HG02571 (cell line): ENCODE measurements around the gene CACNB2.

ENCODE experiments used
- ATAC-seq: cut with Tn5 transposase; IDR thresholded peaks from one replicate; pipeline ENCODE4 v1.9.1; 2021; ENCODE audit warnings: mild to moderate bottlenecking, moderate library complexity; ENCODE audit not compliant: unreplicated experiment

Gene CACNB2

DNA sequence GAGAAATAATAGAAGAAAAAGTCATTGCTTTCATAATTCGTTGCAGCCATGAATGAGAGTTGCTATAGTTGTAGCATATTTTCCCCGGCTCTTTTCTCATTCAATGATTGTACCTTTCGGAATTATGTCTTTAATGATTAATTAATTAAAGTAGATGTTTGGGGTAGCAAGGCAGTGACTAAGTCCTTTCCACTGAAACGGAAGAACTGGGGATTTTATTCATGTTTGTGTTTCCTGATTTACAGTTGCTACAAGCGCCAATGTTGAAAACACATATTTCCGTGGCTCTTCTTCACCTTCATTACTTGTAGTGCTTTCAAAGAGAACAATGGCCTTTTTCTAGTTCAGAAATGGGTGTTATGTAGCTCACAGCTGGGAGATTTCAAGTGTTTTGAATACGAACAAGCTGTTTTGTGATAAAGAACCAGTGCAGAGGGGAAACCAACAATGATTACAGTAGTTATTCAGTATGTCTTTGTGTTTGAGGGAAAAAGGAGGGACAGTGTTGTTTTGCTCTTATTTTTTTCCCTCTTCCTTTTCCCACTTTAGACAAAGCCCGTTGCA lies 357.7 kb downstream of the CACNB2 start:
- ATAC-seq, result no peak

DNA sequence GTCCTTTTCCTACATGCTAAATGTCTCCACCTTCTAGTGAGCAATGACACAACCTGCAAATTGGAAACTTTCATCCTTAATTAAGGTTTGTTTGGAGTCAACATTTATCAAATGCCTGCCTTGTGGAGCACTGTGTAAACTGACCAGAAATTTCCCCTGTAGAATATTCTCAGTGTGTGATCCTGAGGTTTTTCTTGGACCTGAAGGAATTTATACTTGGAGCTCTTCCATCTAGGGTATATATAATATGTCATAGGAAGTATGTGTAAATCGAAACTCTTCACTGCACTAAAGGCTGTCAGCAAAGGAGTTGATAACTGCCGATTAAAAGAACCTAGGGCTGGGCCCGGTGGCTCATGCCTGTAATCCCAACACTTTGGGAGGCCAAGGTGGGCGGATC lies 358.8 kb downstream of the CACNB2 start:
- no peak for ATAC-seq

DNA sequence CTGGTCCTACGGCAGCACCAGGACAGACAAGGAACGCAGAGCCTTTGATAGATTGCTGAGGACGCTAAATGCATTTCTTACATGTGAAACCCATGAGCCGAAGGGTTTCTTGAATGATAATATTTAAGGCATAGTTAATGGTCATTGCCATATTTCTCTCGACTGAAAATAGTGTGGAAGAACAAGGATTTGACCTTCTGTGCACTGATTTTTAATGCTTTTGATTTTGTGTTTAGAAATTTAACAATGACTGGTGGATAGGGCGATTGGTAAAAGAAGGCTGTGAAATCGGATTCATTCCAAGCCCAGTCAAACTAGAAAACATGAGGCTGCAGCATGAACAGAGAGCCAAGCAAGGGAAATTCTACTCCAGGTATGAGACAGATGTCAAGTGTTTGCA lies 360.4 kb downstream of the CACNB2 start:
- ATAC-seq, result no peak

DNA sequence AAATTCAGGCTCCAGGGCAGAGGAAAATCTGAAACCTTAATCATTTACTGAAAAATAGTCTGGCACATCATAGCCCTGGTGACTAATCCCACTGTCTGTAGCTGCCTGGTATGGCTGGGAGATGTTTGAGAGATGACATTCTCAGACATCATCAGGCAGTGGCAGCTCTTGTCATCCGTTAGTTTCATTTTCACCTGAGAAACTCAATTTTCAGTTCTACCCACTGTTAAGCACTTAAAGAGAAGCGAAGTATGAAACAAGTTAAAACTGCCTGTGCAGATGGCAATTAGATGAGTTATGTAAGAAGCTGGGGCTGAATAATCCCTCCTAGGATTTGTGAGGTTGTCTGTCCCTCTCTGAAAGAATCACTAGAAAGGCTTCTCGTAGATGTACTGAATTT lies 361.0 kb downstream of the CACNB2 start:
- peak; percentile 96 for ATAC-seq

DNA sequence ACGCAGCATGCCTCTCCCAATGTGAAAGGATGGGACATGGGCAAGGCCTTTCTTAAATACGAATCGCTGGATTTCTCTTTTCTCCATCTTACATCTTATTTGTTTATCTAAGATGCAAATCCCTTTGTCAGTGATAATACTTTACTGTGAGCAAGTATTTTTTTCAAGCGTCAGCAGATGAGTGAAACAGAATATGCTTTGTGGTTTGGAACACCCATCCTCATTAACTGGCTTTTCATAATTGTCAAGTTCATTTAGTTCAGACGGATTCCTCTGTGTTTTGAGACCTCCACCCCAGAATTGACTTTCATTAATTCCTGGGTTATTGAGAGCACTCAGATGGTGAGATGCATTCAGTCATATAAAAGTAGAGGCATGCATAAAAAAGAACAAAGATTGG lies 361.4 kb downstream of the CACNB2 start:
- ATAC-seq, result no peak

DNA sequence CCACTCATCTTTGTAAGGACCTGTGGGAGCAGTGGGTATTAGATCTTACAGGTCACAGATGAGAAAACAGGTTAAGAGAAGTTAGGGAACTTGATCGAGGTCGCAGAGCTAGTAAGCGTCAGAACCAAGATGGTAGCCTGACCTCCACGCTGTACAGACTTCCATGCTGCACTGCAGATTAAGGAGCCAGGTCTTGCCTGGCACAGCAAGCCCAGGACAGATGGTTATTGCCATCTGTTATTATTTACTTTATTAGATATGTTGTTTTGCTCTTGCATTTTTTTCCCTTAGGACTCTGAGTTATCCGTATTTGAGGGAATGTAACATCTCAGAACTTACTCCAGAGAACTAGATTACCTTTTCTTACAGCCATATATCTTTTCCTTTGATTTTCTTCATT lies 363.9 kb downstream of the CACNB2 start:
- ATAC-seq, result no peak

DNA sequence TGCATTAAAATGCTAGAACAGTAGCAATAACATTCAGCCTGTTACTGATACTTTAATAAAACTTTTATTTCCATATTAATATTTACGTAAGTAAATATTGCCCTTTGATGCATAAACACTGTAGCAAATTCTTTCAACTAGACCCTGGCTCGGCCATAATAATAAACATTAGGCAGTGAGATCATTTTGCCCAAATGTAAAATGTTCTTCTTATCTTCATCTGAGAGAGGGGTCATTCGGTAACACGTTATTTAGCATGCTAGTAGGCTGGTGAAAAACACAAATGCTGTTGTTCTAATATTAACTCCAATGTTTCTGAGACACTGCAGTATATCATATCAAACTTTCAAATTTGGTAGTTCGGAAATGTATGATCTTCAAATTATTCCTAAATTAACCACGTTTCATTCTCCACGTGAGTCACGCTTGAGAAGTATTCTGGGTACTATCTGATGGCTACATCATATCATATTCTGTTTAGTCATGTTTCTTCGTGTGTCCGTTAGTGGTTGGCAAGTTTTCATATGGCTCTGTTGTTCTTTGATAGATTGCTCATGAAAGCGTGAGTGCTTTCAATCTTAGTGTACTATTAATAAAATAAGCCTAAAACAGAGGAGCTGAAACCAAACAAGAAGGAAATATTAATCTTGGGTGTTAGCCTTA lies 365.4 kb downstream of the CACNB2 start:
- no peak for ATAC-seq

DNA sequence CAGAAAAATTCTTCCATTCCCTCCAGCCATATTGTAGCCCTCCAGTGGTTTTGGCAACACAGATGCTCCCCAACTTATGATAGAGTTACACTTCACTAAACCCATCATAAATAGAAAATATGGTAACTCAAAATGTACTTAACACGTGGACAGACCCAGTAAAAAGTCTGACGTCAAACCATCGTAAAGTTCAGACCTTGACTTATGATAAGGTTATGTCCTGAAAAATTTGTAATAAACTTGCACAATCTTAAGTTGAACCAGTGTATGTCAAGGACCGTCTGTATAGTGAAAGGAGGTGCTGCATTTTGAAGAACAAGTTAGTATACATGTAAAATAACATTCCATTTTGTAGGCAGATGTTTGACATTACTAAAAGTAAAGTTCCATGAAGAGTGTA lies 368.4 kb downstream of the CACNB2 start:
- ATAC-seq, result no peak

DNA sequence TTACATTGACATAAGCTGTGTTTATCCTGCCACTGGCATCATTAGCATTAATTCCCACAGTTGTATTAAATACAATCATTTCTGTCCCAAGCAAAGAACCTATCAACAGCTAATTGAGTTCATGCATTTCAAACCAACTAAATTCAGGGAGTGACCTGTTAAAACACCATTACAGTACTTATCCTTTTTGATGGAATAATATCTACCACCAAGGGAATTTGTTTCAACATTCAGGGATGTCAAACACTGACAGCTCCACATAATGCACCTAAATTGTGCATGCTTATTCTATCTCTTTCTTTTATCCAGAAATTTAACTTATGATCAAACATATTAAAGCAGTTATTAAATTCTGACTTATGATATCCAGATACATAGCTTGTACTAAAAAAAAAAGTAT lies 374.3 kb downstream of the CACNB2 start:
- ATAC-seq, result no peak

DNA sequence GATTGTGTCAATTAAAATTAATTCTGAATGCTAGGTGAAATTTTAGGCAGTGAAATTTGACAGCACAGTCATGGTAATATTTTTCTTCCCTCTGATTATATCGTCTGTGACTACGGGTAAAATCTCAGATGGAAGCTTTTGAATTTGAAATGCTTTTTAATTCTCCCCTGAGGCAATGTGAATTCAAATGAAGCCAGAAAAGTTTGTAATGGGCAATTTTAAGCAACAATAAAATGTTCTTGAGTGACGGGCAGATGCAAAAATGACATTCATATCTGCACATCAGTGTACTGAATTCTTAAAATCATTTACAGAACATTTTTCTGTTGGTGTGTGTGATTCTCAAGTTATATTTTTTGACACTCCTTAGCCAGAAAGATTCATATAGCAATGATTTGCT lies 376.6 kb downstream of the CACNB2 start:
- ATAC-seq, result no peak

DNA sequence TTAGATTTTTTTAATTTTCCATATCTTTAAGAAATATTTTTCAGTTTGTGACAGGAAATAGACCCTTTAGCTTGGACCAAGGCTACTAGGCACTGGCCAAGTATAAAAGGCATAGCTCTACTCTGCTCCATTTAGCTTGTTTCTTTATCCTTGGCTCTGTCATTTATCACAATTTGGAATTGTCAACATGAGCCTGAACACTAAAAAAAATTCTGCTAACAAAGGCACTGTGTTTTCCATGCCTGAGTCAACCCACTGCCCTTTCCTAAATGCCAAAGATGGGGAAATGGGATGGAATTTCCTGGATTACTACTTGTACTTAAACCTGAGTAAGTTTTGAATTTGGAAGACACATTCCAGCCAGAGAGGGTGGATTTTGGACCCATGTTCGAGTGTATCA lies 382.8 kb downstream of the CACNB2 start:
- no peak for ATAC-seq

DNA sequence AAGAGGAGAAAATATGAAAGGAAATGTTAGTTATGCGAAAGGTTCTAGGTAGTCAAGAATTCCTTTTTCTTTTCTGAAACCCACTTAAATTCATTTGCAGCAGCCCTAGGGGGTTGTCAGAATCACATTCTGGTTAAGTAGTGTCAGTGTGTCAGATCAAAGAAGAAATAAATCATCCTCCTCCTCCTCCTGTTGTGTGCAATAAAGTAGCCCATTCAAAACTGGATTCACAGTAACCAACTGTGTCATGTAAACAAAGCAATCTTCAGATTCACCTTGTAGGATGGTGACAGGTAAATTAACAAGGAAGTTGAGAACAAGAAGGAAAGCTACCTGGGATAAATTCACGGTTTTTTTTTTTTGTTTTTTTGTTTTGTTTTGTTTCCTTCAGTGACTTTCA lies 383.6 kb downstream of the CACNB2 start:
- ATAC-seq, result no peak

DNA sequence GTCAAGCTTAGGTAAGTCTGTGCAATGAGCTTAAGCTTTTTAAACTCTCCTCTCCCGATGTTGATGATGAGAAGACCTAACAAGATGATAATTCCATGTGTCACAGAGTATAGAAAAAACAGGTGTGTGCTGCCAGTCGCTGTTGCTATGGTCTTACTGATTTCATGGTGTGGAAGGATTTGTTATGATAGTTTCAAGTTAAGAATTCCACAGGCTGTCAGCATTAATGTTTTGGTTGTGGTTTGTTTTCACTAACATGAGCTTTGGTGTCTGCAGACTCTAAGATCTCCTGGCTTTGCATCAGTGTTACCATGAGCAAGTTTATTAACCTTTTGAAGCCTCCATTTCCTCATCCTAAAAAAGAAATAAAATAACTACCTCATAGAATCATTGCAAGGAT lies 387.5 kb downstream of the CACNB2 start:
- ATAC-seq, result no peak

DNA sequence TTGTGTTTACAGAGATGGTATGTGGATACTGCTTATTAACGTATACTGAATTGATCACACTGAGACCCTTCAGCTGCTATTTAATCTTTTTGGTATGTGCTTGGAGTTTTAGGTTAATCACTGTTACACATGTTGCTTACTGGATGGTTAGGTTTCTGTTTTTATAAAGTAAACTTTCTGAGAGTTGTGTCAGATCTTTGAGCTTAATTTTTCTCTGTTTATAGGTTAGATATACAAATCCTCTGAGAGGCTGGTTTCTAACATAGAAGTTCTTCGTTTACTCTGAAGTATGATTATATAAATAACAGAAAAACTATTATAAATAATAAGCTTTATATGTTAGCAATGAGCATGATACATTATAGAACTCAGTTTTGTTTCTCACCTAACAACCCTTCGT lies 388.1 kb downstream of the CACNB2 start:
- ATAC-seq, result no peak

DNA sequence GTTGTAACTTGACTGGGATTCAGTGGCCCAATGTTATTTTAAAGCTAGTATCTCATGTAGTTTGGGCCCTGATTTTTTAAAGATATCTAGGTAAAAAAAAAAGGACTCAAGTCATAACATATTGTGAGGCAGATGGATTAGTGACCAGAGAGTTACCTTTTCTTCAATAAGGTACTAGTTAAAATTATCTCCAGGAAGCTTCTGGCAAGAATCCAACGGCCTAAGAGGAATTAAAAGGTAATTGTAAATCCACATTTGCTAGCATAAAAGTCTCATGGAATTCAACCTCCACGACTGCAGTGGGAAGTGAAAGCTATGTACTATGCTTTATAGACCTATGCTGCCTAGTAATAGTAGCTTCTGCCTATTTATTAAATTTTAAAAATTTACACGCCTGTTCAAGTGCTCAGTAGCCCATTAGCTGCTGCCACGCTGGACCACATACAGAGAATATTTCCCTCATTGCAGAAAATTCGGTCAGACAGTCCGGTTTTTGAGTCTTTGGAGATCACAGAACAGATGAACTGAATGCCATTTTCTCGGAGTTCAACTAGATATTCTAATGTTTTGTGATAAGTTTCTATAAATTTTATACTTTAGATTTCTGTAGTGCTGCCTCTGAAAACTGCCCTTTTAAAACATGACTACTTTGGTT lies 392.8 kb downstream of the CACNB2 start:
- ATAC-seq, result no peak

DNA sequence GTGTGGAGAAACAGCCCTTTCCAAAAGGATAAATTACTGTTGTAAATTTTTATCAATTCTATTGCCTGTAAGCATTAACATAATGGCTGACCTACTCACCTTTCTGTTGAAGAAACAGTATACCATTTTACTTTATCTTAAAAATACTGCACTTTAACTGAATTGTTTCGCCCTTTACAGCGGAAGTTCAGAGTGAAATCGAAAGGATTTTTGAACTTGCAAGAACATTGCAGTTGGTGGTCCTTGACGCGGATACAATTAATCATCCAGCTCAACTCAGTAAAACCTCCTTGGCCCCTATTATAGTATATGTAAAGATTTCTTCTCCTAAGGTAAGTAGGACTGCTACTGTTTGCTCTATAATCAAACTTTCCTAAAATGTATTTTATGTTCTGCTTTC lies 393.7 kb downstream of the CACNB2 start:
- ATAC-seq, result no peak

DNA sequence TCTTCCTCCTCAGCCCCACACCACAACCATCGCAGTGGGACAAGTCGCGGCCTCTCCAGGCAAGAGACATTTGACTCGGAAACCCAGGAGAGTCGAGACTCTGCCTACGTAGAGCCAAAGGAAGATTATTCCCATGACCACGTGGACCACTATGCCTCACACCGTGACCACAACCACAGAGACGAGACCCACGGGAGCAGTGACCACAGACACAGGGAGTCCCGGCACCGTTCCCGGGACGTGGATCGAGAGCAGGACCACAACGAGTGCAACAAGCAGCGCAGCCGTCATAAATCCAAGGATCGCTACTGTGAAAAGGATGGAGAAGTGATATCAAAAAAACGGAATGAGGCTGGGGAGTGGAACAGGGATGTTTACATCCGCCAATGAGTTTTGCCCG lies 399.1 kb downstream of the CACNB2 start:
- ATAC-seq, result no peak

DNA sequence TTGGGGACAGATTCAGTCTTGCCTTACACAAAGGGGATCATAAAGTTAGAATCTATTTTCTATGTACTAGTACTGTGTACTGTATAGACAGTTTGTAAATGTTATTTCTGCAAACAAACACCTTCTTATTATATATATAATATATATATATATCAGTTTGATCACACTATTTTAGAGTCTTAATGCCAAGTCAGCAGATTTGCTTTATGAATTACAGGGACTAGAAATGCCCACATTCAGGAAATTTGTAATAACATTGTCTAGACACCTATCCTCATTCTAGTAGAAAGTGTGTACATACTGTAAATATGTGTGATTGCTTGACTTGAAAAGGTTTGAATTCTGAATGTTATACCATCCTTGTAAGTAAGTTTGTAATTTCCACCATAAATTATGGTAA lies 400.0 kb downstream of the CACNB2 start:
- no peak for ATAC-seq

DNA sequence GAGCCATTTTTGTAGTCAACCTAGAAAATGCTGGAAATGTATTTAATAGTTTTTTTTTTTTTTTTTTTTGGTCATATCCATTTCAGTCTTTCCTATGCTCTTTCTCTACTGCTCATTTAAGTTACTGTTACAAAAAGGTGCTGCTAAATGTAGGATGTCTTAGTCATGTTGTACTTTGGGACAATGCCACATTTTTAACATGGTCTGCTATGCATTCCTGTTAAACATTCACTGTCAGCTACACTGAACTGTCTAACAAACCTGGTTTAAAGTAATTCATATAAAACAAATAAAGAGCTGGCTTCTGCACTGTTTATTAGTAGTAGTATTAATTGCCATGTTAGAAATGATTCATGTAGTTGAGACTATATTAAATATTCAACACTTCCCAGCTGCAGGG lies 402.6 kb downstream of the CACNB2 start:
- no peak for ATAC-seq

DNA sequence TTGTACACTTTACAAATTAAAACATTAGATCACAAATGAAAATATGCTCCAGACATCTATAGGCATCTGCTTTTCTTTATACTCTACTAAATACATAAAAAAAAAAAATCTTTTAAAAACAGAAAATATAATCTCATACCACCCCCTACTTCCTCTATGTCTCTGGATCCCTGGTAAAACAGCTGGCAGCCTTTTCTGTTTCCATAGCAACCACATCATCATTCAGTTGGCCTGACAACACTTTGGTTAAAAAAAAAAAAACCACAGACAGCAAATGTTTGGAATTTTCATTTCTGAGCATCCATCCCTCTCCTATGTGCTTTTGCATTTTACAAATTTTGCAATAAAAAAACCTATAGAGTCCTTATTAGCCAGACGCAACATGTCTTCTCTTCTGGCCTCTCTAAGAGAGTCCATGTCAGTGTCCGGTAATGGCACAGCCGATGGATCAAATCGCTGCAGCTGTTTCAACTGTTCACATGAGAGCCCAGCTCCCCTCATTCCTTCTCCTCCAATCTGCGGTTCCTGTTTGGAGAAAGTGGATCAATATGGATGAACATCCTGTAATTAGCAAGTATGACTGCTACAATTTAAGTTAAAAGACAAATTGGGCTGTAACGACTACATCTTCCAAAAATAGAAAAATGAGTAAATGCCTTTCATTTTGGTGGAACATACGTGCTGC lies 405.5 kb downstream of the CACNB2 start:
- no peak for ATAC-seq

DNA sequence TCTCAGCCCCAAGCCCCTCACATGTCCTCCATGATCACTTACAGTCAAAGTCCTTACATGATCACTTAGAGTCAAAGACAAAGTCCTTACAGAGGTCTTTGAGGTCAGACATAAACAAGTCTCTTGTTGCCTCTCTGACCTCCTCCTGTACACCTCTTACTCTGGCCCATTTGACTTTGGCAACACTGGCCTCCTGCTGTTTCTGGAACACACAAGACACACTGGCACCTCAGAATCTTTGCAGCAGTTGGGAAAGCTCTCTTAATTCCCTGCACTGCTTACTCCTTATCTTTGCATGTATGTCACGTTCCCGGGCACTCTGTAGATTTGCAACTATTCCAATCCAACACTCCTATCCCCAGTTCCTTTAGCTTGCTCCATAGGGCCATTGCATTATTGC lies 408.9 kb downstream of the CACNB2 start:
- no peak for ATAC-seq

DNA sequence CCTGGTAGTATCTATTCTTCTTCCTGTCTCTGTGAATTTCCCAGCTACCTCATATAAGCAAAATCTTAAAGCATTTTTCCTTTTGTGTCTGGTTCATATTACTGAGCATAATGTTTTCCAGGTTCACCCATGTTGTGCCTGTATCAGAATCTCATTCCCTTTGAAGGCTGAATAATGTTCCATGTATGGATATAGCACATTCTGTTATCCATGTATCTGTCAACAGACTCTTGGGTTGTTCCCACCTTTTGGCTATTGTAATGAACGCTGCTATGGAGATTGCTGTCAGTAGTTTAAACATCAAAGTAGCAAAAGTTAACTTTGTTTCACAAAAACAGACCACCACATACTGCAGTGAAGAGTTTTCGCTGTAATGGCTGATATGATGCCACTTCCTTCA lies 411.2 kb downstream of the CACNB2 start:
- ATAC-seq, result no peak
